ENCODE results near the gene POLA1. TPM values are rescaled to one million over a fixed set of nuclear protein-coding genes. Genes with fewer than 3 reads are reported as not detected.

POLA1 gene
- total RNA-seq, 4 donors from 2014 or later: 8.5 to 18.9 (median 8.8) TPM

GRCh38 chrX:25001808-25002660 lies 308.3 kb downstream of the POLA1 start:
- no peak overlapping the region for H3K27ac ChIP-seq
- intact Hi-C loops (cut with DNase I): no loop called here
- no peak for TF ChIP-seq POLR2A (IDR thresholded peaks at IDR 0.05)
- TF ChIP-seq, protein P1, sequence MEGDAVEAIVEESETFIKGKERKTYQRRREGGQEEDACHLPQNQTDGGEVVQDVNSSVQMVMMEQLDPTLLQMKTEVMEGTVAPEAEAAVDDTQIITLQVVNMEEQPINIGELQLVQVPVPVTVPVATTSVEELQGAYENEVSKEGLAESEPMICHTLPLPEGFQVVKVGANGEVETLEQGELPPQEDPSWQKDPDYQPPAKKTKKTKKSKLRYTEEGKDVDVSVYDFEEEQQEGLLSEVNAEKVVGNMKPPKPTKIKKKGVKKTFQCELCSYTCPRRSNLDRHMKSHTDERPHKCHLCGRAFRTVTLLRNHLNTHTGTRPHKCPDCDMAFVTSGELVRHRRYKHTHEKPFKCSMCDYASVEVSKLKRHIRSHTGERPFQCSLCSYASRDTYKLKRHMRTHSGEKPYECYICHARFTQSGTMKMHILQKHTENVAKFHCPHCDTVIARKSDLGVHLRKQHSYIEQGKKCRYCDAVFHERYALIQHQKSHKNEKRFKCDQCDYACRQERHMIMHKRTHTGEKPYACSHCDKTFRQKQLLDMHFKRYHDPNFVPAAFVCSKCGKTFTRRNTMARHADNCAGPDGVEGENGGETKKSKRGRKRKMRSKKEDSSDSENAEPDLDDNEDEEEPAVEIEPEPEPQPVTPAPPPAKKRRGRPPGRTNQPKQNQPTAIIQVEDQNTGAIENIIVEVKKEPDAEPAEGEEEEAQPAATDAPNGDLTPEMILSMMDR (IDR thresholded peaks at IDR 0.05): no peak

DNA sequence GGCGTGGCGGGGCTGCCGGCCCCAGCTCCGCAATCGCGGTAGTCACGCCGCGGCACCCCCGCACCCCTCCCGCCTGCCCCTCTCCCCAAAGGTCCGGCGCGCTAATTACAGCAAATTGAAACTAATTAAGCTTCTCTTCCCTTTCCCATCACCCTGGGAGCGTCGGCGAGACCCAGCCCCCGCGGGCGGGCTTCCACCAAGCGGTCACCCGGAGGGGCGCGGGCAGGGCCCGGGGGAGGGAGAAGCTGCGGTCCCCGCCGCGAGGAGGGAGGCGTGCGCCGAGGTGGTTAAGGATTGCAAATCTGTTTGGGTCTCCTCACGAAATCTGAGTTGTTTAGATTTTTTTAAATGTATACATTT lies 308.9 kb downstream of the POLA1 start:
- H3K36me3 ChIP-seq: no peaks in the 10 kb centered on the region
- DNase-seq: no peak
- peaks cover 9 to 12% of the 10 kb centered on the region in 2 donors for H3K4me1 ChIP-seq
- H3K27ac ChIP-seq: no peak overlapping the region
- H3K4me3 ChIP-seq (replicated peaks in 1 of 3): no peak overlapping the region
- TF ChIP-seq, protein P1 (IDR thresholded peaks at IDR 0.05): no peak
- no peak for TF ChIP-seq POLR2A (IDR thresholded peaks at IDR 0.05)
- WGBS, 2 donors: 5% methylated on average over 4 to 10 of the region's 33 CpGs
- H3K9me3 ChIP-seq: no peaks in the 10 kb centered on the region
- intact Hi-C loops (cut with DNase I): no loop called here
- peaks cover 23% of the 10 kb centered on the region for H3K27me3 ChIP-seq

More at GRCh38 chrX:25001808-25002660, 308.3 kb downstream of the POLA1 start:
- Histone ChIP-seq H3K36me3 (no peaks in the 10 kb centered on the region), H3K9me3 (no peaks in the 10 kb centered on the region), H3K4me3 (replicated peaks in 1 of 3) (no peak overlapping the region), H3K27me3 (peaks cover 23% of the 10 kb centered on the region), H3K4me1 (peaks cover 9 to 12% of the 10 kb centered on the region in 2 donors)
- 87 to 90% methylated on average over 6 of the region's 65 CpGs for WGBS, 2 donors
- no peak for DNase-seq

- no peaks in the 10 kb centered on the region for H3K9me3 ChIP-seq
- peaks cover 29% of the 10 kb centered on the region for H3K27me3 ChIP-seq
- TF ChIP-seq POLR2A (IDR thresholded peaks at IDR 0.05): no peak
- TF ChIP-seq, protein P1 (IDR thresholded peaks at IDR 0.05): no peak
- H3K4me1 ChIP-seq: peaks cover 9 to 12% of the 10 kb centered on the region in 2 donors
- no peaks in the 10 kb centered on the region for H3K36me3 ChIP-seq
- no peak overlapping the region for H3K27ac ChIP-seq
- intact Hi-C loops (cut with DNase I): no loop called here
- 11 to 18% methylated on average over 27 to 29 of the region's 40 CpGs for WGBS, 2 donors
- H3K4me3 ChIP-seq (replicated peaks in 1 of 3): no peak overlapping the region
- DNase-seq: no peak
These were observed 309.5 kb downstream of the POLA1 start for GRCh38 chrX:25003066-25003849.

DNA sequence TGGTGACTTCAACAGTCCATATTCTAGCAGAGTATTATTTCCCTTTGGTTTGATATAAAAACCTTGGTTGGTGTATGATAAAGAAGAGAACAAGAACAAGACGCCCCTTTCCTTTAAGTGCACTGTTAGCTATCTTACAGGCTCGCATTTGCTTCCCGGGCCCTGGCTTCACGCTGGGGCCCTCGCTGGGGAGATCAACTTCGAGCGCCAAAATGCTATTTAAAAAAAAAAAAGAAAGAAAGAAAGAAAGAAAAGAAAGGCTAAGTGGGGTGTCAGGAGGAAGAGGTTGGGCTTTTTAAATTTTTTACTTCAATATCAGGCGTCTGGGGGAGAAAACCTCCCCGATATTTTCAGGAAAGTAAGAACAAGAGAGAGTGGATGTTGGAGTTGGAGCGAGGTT lies 310.3 kb downstream of the POLA1 start:
- Histone ChIP-seq H3K27ac (no peak overlapping the region), H3K36me3 (no peaks in the 10 kb centered on the region), H3K4me3 (replicated peaks in 1 of 3) (no peak overlapping the region), H3K27me3 (peaks cover 36% of the 10 kb centered on the region), H3K9me3 (no peaks in the 10 kb centered on the region), H3K4me1 (peaks cover 9 to 12% of the 10 kb centered on the region in 2 donors)
- intact Hi-C loops (cut with DNase I): no loop called here
- no peak for DNase-seq
- TF ChIP-seq, protein P1 (IDR thresholded peaks at IDR 0.05): no peak
- TF ChIP-seq POLR2A (IDR thresholded peaks at IDR 0.05): no peak
- 19 to 22% methylated on average over 10 of the region's 10 CpGs for WGBS, 2 donors

Data from thyroid gland (tissue), 4 donors.